NCI-H460 (cell line): ENCODE measurements around the gene ATG4A. TPM values are rescaled to one million over a fixed set of nuclear protein-coding genes. Genes with fewer than 3 reads are reported as not detected.
A peak's percentile ranks its signal among the peaks of the same experiment; 100 is the strongest.

Experiments
- DNase-seq: peaks from one replicate; pipeline ENCODE4 v3.0.0-alpha.2; 2016; ENCODE audit warnings: low read depth; ENCODE audit errors: extremely low read depth
- total RNA-seq: library from RNA; depleted of rRNA; stranded (reverse); fragments of >200 nt; shearing (Covaris generic); gene quantifications from 2 replicates; pipeline ENCODE4 v1.2.3, GENCODE V29; 2014

The ATG4A gene
- total RNA-seq, 1 experiment from 2014 or later: 9.4 TPM

GRCh38 chrX:108121291-108121690, 29.7 kb downstream of the ATG4A start:
- no peak for DNase-seq

GRCh38 chrX:108122748-108123147, 31.2 kb downstream of the ATG4A start:
- no peak for DNase-seq

GRCh38 chrX:108123591-108124366, 32.2 kb downstream of the ATG4A start:
- DNase-seq: no peak

- no peak for DNase-seq
Observed at GRCh38 chrX:108126661-108127060, 35.1 kb downstream of the ATG4A start.

GRCh38 chrX:108127152-108127551, 35.6 kb downstream of the ATG4A start:
- no peak for DNase-seq

- no peak for DNase-seq
Observed at GRCh38 chrX:108130889-108131288, 39.3 kb downstream of the ATG4A start.

DNA sequence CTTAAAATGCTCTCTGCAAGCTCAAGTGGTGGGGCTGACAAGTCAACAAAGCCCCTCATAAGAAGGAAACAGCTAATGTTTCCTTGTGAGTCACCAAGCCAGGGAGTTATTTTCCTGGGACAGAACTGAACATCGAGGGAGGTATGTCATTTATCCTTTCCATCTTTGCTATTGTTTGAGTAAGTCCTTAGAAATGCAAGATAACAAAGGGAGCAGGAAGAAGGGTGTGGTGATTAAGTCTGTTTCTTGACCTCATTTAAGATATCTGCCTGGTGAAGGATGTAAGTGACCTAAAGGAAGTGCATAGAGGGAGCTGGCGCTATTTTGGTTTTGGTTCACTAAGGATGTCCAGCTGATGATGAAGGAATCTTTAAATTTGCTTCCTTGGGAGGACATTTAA, 39.9 kb downstream of the ATG4A start:
- no peak for DNase-seq

GRCh38 chrX:108132034-108132433, 40.5 kb downstream of the ATG4A start:
- DNase-seq: no peak

- no peak for DNase-seq
Observed at GRCh38 chrX:108132876-108133275, 41.3 kb downstream of the ATG4A start.

- DNase-seq: peak; percentile 6
Observed at GRCh38 chrX:108134724-108135123, 43.1 kb downstream of the ATG4A start.

GRCh38 chrX:108138814-108139702, 47.5 kb downstream of the ATG4A start:
- no peak for DNase-seq

DNA sequence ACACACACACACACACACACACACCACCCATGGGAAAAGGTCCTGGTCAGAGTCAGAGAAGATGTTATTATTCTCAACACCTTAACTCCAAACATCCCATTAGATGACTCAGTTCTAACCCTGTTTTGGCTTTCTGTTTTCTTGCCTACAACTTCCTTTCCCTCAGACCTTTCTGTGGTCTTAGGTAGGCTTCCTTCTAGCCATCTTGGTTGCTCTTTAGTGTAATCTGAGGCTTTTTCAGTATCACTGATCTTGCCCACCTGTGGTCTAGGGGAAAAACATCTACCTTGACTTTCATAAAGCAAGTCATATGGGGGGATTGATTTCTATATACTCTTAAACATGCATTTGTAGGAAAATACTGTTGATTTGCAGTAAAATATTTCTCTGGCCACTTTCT, 56.9 kb downstream of the ATG4A start:
- no peak for DNase-seq

- no peak for DNase-seq
Observed at GRCh38 chrX:108156082-108156481, 64.5 kb downstream of the ATG4A start.

DNA sequence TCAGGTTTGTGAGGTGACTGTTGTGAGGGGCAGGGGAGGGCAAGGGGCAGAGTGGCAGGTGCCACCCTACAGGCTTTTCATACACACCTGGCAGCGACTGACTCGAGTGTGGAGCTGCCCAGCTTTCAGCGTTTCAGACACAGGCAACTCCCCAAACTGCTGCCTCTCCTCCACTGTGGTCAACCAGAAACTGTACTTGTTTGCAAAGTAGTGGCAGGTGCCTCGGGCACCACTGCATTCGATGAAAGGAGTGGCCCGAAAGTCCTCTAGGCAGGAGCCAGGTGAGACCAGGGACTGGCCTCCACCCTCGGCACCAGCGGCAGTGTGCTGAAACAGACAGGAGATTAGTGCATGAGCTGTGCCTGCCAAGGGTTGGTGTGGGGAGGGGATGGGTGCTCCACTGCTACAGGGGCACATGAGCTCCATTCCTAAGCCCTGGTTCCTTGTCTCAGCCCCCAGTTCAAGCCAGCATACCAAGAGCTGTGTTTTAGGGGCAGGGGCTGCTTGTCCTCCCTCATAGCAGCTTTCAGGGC, 65.4 kb downstream of the ATG4A start:
- DNase-seq: no peak

- DNase-seq: no peak
Observed at GRCh38 chrX:108157628-108158027, 66.0 kb downstream of the ATG4A start.

DNA sequence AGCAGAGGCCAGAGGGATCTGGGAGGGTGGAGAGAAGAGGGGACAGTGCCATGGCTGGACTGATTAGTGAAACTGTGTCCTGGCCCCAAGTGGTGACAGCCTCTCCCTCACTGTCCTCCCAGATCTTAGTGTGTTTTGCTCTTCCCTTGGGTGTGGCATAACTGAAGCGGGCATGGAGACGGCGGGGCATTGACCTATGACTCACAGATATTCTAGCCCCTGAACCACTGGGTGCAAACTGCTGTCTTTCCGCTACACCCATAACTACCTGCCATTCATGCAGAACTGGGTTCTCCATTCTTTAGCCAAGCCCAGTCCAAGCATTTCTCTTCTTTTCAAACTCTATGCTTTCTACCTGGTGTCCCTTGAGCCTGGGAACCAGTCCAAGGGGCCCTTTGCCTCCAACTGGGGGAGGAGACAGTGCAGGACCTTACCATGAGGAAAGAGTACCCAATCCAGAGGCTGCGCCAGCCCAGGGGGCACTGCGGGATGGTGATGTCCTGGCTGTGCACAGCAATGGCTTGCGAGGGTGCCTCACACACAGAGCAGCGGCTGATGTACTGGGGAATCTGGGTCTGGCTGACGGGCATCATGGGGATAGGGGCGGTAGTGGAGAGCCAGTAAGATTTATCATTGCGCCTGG, 67.6 kb downstream of the ATG4A start:
- DNase-seq: no peak

DNA sequence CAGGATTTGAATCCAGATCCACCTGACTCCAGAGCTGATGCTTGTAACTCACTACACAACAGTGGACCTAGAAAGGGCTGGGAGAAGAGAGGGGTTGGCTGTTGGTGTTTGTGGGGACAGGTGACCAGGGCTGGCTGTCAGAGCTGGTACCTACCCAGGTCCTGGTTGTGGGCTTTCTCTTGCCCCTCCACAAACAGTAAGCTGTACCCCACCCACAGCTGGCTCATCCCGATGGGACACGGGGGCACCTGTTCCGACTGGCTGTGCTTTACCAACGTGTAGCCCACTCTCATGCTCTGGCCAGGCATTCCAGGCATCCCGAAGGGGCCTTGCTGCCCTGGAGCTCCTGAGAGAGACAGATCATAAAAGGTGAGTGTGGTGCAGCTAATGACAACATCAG, 68.7 kb downstream of the ATG4A start:
- DNase-seq: no peak

DNA sequence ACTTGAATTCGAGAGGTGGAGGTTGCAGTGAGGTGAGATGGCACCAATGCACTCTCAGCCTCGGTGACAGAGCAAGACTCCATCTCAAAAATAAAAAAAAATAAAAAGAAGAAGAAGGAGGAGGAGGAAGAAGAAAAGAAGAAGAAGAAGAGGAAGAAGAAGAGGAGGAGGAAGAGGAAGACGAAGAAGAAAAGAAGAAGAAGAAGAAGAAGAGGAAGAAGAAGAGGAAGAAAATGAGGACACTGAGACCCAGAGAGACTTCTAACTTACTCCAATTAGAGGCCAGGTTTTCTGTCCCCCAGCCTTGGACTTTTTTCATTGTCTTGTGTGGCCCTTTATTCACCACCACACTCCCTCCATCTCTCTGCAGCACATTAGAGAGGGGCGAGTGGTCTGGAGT, 70.7 kb downstream of the ATG4A start:
- no peak for DNase-seq

GRCh38 chrX:108163333-108164082, 71.9 kb downstream of the ATG4A start:
- no peak for DNase-seq

DNA sequence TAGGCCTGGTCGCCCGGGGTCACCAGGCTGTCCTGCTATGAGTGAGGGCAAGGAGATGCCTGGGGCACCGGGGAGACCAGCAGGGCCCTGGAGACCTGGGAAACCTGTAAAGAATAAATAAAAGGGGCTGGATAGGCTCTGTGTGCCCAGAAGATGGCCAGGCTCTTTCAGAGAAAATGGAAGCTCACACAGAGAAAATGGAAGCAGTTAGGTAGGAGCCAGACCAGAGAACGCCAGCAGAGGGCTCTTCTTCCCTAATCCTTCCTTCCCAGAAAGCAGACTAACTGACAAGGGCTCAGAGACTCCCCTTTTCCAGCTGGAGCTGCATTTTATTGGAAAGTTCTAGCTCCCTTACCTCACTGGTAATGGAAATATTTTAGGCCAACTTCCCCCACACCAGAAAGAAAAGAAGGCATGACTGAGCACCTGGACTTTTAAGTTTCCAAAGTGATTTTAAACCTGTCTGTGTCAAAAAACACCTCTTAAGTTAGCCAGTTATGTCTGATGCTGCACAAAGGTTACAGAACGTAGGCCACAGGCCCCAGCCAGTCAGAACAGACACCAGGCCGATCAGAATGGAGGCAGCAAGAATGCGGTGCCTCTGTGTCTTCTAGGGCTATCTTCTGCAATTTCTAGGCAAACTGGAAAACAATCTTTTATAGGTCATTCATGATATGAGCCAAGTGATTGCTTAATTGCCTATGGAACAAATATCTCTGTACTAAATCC, 74.0 kb downstream of the ATG4A start:
- DNase-seq: peak; percentile 34
